GM18907 (cell line): ENCODE results near the gene RASGEF1B.
"Not testable (repeated sequence)": the region's sequence is repeated elsewhere in the genome, so short reads cannot be mapped to it uniquely, and the experiment has no call there.

ENCODE experiments used
- ATAC-seq: cut with Tn5 transposase; IDR thresholded peaks from one replicate; pipeline ENCODE4 v1.9.1; 2021; ENCODE audit warnings: mild to moderate bottlenecking, moderate library complexity; ENCODE audit not compliant: unreplicated experiment

The RASGEF1B gene

DNA sequence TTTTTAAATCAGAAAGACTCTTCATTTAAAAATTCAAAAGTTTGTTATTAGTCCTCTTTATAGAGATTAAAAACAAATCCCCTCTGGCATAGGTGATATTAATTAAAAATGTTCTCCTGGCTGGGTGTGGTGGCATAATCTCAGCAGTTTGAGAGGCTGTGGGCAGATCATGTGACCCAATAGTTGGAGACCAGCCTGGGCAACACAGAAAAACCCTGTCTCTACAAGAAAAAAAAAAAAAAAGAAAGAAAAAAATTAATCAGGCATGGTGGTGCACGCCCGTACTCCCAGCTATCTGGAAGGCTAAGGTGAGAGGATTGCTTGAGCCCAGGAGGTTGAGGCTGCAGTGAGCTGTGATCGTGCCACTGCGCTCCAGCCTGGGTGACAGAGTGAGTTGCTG is 38.9 kb downstream of the RASGEF1B start:
- ATAC-seq = no peak

DNA sequence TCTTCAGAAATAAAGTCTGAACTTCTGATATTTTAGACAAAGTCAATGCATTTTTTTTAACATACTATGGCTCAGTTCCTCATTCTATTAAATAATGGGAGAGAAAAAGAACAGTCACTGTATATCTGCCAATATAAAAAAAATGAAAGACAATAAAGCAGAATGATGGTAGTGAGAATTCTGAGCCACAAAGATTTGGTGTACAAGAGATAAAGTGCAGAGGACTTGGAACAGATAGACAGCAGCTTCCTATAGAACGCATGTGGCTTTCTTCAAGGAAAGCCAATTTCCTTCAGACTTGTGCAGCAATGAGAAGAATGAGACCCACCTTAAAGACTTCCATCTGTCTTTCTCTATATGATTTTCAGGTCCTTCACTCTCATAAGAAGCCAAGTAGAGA is 39.7 kb downstream of the RASGEF1B start:
- ATAC-seq = no peak

DNA sequence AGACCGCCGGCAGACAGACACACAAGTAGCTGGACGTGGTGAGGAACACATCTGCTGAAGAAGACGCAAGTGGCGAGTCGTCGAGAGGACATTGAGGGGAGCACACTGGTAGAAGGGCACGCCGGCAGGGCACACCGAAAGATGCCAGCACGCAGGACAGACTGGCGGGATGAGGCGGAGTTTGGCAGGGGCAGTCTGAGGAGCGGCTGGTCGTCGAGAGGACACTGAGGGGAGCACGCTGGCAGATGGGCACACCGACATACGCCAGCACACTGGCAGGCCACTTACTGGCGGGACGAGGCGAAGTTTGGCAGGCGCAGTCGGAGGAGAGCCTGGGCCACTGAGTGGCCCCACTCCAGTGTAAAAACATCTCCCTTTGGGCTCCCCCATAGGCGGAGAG is 42.1 kb downstream of the RASGEF1B start:
- no peak for ATAC-seq

DNA sequence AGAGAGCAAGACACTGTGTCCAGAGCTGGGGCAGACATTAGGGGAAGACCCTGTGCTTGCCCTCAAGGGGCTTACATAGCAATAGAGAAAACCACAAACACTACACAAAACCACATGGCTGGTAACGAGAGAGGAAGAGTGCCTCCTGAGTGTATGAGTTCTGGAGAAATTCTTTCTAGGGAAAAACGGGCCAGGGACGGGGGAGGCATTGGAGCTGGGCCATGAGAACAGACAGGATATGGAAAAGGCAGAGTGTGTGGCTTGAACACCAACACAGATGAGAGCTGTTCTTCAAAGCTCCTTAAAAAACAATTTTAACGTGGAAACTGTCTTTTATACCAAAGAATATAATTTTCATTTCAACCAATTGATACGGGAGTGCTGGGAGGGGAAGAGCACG is 42.7 kb downstream of the RASGEF1B start:
- no peak for ATAC-seq

DNA sequence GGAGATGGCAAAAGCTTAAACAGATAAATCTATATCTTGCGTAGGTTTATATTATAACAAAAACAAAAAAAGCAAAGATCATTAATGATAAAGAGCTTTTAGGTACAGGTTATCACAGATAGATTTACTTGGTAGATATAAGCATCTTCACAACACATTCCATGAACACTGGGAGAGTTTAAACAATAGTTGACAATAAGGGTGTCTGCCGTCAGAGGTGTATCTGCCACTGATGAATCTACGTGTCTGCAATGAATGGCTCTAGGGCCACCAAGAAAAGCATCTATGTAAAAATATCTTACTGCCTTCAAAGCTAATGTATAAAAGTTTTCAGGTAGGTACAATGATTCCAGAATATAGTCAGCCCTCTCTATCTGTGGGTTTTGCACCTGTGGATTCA is 43.7 kb downstream of the RASGEF1B start:
- no peak for ATAC-seq

DNA sequence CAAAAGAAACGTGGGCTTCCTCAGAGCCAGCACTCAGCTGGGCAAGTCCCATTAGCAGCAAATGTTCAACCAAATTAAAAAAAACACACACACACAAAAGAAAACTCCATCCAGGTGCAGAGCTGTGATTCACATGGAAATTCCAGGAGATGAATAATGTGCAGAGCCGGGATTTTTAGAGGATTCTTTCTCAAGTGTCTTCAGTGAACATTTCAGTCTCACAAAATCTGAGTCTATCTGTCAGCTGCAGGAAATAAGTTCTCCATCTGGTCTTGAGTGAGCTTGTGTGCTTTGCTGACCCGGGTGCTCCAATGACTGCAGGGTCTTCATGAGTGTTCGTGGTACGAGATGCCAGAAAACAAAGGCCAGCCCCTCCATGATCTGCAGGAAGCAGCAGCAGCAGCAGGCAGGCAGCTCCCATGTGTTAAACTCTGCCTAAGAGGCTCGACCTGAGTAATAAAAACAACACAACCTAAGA is 44.3 kb downstream of the RASGEF1B start:
- ATAC-seq = no peak

DNA sequence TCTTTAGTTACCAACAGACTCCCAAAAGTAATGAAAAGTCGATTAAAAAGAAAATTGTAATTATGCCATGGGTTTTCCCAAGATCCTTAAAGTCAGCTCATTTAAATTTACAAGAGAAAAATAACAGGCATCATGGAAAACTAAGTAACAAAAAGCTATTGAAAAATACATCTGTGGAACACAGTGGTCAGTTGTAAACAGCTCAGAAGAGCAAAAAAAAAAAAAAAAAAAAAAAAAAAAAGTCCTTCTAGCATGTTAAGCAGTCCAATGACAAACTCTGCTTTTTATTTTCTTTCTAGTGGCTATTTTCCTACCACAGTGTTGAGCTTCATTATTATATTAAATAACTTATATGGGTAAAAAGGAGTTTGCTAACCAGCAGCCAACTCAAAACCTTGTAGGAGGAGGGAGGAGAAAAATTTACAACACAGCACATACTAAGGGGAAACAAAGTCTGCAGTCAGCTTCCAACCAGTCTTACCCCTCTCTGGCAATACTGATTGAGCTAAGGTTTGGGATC is 44.9 kb downstream of the RASGEF1B start:
- no peak for ATAC-seq

DNA sequence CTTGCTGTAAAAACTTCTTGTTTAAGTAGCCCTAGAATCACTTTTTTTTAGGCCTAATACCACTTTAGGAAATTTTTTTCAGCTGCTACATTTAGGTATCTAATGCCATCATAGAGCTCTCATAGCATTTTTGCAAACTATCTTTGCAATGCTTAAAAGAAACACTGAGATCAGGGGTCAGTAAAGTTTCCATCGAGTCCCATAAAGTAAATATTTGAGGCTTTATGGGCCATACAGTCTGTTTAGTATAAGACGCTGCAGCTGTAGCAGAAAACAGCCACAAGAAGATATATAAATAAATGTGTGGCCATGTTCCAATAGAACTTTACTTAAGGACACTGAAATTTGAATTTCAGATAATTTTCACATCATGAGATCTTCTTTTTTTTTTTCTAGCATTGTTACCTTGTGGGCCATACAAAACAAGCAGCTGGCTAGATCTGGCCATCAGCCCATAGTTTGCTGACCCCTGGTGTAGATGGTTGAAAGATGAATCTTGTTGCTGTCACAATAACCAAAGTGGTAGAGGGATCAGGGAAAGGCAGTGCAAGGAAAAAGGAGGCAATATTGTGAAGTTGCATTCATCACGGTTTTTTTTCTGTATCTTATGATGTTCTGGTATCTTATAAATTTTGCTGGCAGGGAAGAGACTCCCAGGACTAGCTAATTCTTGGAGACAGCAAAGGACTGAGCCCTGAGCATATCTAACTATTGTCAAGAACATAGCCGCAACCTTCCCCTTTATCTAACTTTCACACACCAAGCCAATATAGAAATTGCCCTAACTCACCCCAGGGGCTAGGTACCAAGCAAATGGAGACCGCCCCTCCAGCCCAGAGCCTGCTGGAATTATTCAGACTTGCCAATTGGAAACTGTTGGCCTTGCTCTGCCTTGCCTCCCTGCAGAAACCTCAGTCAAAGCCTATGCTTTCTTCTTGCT is 46.6 kb downstream of the RASGEF1B start:
- ATAC-seq = no peak

DNA sequence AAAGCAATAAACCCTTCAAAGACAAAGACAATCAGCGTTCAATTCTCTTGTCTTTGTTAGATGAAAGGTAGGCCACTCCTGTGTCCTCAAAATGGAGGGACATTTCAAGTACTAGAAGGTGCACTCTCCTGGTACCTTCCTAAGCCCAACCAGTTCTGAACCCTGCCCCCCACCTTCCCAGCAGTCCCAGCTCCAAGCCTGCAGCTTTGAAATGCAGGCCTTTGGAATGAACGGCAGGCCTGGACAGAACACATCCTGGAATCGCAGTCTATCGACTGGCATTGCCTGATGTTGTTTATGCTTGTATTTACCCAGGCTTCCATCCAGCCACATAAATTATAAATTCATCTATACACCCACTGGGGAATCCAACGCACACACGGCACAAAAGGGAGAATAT is 47.4 kb downstream of the RASGEF1B start:
- no peak for ATAC-seq

DNA sequence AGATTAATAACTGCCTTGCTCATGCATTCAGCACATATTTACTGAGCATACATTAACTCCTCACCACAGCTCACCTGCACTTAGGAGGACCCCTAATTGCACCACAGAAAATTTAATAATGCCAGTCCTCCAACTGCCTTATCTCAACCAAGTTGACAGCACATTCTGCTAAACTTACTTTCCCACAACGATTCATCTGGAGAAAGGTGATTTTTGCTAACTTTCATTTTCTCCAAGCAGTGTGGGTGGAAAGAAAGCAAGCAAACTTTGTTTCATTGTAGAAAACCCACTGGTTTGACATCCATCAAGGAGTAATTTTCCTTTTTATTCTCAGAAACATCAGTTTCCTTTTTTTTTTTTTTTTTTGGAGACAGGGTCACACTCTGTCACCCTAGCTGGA is 49.1 kb downstream of the RASGEF1B start:
- no peak for ATAC-seq

DNA sequence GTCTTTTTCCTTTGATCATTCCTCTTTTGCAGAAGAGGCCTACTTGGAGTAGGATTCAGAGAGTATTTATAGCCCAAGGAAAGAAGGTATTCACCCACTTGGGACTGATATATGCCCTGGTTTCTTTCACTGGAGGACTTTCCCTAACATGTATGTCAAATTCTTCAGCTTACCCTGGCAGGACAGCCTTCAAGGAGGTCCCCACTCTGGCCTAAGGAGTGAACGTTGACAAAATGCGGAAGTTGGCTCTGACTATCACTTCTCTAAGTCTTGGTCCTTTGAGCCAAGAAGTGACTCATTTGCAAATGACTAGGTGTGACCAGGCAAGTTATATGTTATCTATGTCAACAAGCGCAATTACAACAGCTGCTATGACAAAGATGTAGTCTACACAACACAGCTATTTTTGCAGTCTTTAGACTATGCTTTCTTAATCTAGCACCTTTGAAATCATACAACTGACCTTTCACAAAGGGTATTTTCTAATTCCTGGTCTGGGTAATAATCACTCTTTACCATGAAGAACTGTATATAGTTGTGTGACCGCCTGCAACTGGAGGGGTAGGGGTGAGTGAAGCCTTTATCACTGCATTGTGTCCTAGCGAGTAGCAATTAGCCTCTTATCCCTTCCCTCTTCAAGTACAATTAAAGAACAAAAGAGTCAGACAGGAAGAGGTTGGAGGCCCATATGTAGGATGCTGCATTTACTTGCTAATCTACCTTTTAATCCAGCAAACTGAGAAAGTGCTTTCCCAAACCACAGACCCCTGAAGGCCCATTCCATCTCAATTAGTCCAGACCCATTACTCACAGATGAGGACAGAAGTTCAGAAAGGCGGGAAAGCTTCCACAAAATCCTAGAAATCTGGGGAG is 50.1 kb downstream of the RASGEF1B start:
- ATAC-seq = peak; percentile 99

DNA sequence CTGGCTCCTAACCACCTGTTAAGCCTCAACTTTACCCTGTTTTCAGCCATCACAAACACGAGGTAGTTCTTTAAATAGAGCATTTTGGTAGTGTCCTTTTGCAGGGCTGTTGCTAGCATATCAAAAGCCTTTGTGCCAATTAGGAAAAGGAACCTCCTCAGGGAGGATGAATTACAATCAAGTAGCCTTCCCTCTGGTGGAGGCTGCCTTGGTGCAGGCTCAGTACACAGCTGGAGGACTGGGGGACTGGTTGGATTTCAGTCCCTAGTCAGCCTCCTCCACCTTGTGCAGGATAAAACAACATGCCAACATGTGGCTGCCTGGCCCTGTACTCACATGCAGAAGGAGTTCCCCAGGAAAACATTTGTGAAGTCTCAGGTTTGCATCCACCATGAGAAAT is 53.1 kb downstream of the RASGEF1B start:
- no peak for ATAC-seq

DNA sequence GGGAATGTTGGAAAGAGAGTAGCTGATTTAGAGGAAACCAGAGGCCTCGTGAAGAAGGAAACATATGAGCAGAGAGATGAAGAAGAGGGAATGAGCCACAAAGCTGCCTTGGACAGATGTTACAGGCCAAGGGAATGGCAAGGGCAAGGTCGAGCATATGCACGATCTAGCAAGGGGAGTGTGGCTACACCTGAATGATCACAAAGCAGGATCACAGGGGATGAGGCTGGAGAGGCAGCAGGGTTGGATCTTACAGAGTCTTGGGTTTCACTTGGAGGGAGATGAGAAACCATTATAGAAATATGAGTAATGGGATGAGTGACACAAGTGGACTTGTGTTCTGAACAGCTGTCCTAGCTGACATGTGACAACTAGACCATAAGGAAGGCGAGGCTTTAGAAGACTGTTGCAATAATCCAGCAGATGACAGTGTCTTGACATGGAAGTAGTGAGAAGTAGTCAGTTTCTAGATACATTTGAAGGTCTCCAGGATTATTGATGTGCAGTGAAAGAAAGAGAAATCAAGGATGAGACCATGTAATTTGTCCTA is 58.7 kb downstream of the RASGEF1B start:
- ATAC-seq = no peak

DNA sequence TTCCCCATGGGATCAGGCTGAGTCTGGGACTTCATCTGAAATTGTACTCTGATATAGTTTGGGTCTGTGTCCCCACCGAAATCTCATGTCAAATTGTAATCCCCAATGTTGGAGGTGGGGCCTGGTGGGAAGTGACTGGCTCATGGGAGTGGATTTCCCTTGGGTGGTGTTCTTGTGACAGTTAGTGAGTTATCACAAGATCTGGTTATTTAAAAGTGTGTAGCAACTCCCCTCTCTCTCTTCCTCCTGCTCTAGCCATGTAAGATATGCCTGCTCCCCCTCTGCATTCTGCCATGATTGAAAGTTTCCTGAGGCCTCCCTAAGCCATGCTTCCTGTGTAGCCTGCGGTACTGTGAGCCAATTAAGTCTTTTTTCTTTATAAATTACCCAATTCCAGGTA is 61.0 kb downstream of the RASGEF1B start:
- no peak for ATAC-seq

DNA sequence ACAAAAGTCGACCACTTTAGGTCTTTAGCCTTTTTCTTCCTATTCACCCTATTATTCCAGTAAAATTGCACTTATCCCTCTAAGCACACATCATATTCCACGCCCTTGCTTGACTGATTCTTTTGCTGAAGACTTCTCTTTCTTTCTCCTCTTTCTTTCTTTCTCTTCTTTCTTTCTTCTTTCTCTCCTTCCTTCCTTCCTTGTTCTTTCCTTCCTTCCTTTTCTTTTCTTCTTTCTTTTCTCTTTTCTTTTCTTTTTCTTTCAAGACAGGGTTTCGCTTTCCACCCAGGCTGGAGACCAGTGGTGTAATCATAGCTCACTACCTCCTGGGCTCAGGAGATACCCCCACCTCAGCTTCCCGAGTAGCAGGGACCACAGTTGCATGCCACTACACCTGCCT is 61.9 kb downstream of the RASGEF1B start:
- ATAC-seq = no peak

DNA sequence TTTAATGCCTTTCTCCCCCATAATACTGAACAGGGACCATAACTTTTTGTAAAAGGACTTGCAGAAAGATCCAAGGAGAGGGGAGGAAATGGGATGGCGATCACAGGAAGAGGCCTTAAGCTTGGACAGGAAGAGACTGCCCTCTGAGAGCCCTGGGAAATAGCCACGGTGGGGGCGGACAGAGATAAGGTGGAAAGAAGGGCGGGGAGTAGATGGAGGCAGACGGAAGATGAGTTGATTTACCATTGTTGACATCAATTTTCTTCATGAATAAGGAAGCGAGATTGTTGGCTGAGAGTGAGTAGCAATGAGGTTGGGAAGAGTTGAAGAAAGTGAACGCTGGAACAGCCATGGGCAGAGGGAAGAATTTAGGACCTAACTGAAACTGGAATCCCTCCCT is 63.4 kb downstream of the RASGEF1B start:
- no peak for ATAC-seq

DNA sequence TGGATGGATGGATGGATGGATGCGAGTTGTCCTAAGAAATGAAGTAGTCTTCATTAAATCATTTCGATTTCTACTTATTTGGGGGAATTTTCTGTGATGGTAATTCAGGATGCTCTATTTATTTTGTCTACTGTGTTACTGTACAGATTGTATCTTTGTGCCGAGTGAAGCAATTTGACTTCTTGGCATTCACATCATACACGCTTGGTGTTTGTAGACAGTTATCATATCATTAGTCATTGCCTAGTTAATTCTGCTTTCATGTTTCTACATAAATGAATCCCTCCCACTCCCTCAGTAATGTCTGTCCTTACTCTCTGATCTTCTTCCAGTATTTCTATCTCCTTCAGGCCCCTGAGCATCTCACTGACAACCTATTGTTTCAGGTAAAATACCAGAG is 64.0 kb downstream of the RASGEF1B start:
- no peak for ATAC-seq

DNA sequence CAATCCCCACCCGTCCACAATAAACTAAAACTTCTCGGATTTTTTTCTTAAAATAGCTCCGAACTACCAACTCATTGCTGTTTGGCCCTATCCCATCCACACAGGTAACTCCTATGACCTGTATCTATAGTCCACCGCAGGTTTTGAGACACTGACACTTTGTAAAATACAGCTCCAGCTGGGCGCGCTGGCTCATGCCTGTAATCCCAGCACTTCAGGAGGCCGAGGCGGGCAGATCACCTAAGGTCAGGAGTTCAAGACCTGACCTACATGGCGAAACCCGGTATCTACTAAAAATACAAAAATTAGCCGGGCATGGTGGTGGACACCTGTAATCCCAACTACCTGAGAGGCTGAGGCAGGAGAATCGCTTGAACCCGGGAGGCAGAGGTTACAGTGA is 65.2 kb downstream of the RASGEF1B start:
- not testable (repeated sequence) for ATAC-seq

DNA sequence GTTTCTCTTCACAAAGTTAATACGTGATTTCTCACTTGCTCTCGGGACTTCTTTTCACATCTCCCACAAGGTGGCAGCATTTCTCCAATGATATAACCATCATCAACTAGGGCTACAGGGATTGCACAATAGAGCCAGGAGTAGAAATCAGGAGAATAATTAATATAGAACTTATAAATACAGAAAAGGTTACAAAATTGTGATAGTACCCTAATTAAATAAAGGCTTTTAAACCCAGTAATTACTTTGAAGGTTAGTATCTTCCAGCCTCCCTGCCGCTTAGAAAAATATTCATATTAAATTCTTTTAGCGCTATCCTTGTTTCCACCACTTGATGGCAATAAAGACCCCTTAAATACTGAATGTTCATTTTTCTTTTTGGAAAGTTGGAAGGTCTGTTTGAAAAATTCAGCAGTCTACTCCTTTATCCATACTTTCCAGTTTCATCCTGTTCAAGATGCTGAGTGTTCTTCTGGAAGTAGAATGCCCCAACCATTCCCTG is 65.8 kb downstream of the RASGEF1B start:
- peak; percentile 85 for ATAC-seq

DNA sequence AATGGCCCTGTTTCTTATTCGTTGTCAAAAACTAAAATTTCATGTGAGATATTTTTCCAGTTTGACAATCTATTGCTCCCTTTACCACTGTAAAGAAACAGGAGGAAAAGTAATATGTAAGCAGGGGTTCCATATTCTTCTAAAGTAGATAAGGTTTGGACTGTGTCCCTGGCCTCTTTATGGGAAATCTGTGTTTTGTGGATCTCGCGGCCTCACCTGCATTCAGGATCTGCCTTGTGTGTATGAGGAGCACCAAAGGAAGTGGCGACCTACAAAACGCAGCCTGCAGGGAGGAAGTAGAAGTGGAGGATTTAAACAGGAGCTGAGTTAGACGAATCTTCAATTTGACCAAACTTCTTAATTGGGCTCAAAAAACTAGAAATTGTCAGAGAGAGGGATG is 67.0 kb downstream of the RASGEF1B start:
- no peak for ATAC-seq

DNA sequence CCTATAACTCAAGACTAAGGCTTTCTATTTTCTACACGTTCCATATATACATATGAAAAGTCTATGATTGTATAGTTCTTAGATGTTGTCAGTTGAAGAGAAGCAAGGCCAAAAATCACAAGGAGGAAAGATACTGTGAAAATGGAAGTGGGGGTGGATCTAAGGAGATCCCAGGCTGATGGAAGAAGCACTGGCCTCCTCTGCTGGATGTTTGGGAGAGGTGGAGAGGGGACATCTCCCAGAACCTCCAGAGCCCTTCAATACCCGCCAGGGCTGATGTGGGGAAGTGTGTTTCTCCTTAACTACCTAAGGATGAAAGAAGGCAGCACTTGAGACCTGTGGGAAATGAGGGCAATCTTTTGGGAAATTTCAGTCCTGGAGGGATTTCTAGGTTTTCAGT is 67.4 kb downstream of the RASGEF1B start:
- no peak for ATAC-seq
